Erythroblast (primary cell): Measurements from ENCODE around the gene SNCAIP.
"Not testable (repeated sequence)": the region's sequence is repeated elsewhere in the genome, so short reads cannot be mapped to it uniquely, and the experiment has no call there.

Source experiments
- DNase-seq, 2 experiments: peaks; one replicate each; lab custom pipeline; 2025; lab: John Stamatoyannopoulos, UW
- GATA1 ChIP-seq: IDR thresholded peaks from 2 replicates; pipeline ENCODE4 v1.6.1; 2011; ENCODE audit warnings: low read depth, mild to moderate bottlenecking, control low read depth, low read length, moderate library complexity
- POLR2A ChIP-seq: IDR thresholded peaks from 2 replicates; pipeline ENCODE4 v1.6.1; 2011; ENCODE audit warnings: mild to moderate bottlenecking, low read length

Gene SNCAIP

GRCh38 chr5:122358372-122358979 is 46.4 kb downstream of the SNCAIP start:
- TF ChIP-seq GATA1: no peak
- TF ChIP-seq POLR2A: no peak
- DNase-seq: no peak

GRCh38 chr5:122362361-122362760 is 50.3 kb downstream of the SNCAIP start:
- no peak for DNase-seq
- TF ChIP-seq GATA1 (no peak), POLR2A (no peak)

GRCh38 chr5:122363623-122364022 is 51.6 kb downstream of the SNCAIP start:
- TF ChIP-seq POLR2A: no peak

GRCh38 chr5:122366501-122366900 is 54.5 kb downstream of the SNCAIP start:
- no peak for TF ChIP-seq GATA1
- no peak for TF ChIP-seq POLR2A
- DNase-seq: no peak

More at GRCh38 chr5:122363623-122364022, 51.6 kb downstream of the SNCAIP start:
- no peak for DNase-seq

- no peak for DNase-seq
- TF ChIP-seq POLR2A (no peak), GATA1 (no peak)
These were observed 55.4 kb downstream of the SNCAIP start for GRCh38 chr5:122367456-122367855.

DNA sequence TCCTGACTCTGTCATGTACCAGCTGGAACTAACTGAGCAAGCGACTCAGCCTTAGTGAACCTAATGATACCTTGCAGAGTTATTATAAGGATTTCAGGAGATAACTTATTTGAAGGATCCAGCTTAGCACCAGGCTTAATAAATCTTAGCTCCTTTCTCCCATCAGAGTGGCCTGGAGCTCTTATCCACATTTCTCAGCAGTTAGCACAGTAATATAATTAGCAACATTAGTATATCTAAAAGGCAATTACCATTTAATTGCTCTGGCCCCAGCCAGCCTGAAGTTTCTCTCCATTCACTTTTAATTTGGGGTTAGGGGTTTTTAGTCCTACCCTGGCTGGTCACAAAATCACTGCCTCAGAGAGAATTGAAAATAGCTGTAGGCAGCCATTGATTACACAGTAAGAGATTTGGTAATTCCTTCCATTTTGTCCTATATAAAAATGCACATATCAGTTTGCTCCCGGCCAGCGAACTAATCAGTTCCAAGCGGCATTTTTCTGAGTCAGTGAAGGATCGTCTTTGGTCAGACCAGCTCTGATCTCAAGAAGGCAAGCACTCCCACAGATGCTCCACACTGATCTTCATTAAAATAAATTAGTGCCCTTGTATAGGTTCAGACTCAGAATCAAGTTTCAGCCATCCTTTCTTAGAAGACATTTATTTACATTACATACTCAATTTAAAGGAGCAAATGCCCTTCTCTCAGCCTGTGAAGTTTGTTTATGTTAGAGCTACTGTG is 56.6 kb downstream of the SNCAIP start:
- TF ChIP-seq POLR2A (no peak), GATA1 (no peak)
- no peak for DNase-seq

- DNase-seq: no peak
- TF ChIP-seq POLR2A (no peak), GATA1 (no peak)
These were observed 57.3 kb downstream of the SNCAIP start for GRCh38 chr5:122369253-122369815.

DNA sequence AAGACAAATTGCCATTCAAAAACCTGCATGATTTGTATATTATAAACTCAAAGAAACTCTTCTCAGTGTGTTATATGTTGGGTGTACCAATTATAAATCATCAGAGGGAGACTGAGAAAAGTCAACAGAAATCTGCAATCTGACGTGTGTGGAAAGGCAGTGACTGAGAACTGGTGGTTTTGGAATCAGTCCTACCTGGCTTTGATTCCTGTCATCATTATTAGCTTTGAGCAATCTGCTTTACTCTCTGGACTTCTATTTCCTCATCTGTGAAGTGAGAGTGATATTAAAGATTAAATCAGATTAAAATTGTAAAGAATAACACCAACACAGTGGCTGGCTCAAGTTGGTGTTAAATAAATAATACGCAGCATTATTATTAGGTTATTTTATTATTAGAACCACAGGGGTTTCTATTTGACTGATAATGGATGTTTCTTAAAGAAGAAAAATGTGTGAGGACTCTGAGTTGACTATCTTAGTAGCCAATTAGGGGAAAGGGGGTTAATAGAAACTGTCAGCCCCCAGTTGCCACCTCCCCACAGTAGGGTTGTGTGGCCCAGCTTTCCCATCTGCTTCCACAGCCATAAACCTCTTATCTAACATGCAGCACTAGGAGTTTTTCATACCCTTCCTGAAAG is 59.6 kb downstream of the SNCAIP start:
- no peak for TF ChIP-seq POLR2A
- no peak for TF ChIP-seq GATA1
- no peak for DNase-seq

- DNase-seq: no peak
These were observed 62.1 kb downstream of the SNCAIP start for GRCh38 chr5:122374110-122374509.

GRCh38 chr5:122375801-122376200 is 63.8 kb downstream of the SNCAIP start:
- TF ChIP-seq GATA1: no peak
- no peak for TF ChIP-seq POLR2A
- no peak for DNase-seq

More at GRCh38 chr5:122374110-122374509, 62.1 kb downstream of the SNCAIP start:
- TF ChIP-seq GATA1 (no peak), POLR2A (no peak)

GRCh38 chr5:122376250-122376649 is 64.2 kb downstream of the SNCAIP start:
- no peak for TF ChIP-seq POLR2A
- TF ChIP-seq GATA1: no peak
- DNase-seq: no peak

DNA sequence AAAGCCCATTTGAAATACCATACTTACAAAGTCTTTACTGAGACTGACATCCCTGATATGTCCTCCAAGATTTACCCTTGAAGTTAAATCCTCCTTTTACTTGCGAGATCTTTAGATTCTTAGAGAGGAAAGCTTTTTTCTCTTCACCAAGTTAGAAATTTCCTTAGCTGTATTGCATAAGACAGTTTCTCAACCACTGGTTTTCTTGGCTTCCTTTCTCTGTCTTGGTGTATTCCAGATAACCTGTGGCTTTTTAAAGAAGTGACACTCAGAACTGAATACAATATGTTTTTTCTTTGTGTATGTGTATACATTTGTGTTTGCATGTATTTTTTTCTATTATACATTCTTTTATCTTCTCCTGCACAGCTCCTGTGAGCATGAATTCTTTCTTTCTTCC is 65.0 kb downstream of the SNCAIP start:
- TF ChIP-seq POLR2A: no peak
- TF ChIP-seq GATA1: no peak
- no peak for DNase-seq

GRCh38 chr5:122382938-122383337 is 70.9 kb downstream of the SNCAIP start:
- not testable (repeated sequence) for DNase-seq

GRCh38 chr5:122384739-122385235 is 72.8 kb downstream of the SNCAIP start:
- TF ChIP-seq POLR2A (no peak), GATA1 (no peak)

DNA sequence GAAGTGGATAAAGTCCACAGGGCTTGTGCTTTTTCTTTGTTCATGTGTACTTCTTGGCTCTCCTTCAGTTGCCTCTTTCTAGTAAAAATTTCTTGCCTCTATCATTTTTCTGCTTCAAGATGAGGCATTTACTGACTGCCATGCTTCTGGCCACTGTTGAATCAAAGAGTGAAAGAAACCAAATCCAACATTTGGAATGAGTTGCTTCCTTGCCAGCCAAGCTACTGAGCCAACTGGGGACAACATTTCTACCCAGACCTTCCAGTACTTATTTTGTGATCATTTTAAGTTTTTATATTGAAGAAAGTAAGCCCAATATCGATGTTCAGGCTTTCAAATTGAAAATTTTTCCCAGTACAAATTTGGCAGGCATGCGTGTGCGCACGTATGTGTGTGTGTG is 73.2 kb downstream of the SNCAIP start:
- no peak for TF ChIP-seq GATA1
- TF ChIP-seq POLR2A: no peak
- no peak for DNase-seq

More at GRCh38 chr5:122384739-122385235, 72.8 kb downstream of the SNCAIP start:
- DNase-seq: no peak
